ENCODE data around the gene TJP3. TPM values are rescaled to one million over a fixed set of nuclear protein-coding genes. Genes with fewer than 3 reads are reported as not detected.

TJP3 gene
- total and polyA plus RNA-seq, 2 experiments from 2014 or later = 18.2 to 23.9 TPM

GRCh38 chr19:3721887-3722442, 13.8 kb downstream of the TJP3 start:
- Histone ChIP-seq H3K9me2 (ENCODE audit: insufficient read depth) (no peaks in the 10 kb centered on the region), H3K4me1 (ENCODE audit: insufficient read depth) (peaks cover 15% of the 10 kb centered on the region; the same call in 1 of the 2 replicates), H3K79me2 (replicated peaks; ENCODE audit: insufficient read depth) (no peaks in the 10 kb centered on the region), H4K20me1 (replicated peaks; ENCODE audit: insufficient read depth) (no peaks in the 10 kb centered on the region), H3F3A (replicated peaks; ENCODE audit: low read depth) (no peaks in the 10 kb centered on the region), H3K36me3 (ENCODE audit: insufficient read depth) (no peaks in the 10 kb centered on the region), H3K27me3 (ENCODE audit: insufficient read depth) (no peaks in the 10 kb centered on the region), H3K4me3 (peak overlapping the region; percentile 83), H2AFZ (peak overlapping the region; percentile 83; the same call in 1 of the 2 replicates), H3K4me2 (peak overlapping the region; percentile 97), H3K27ac (ENCODE audit: low read depth) (no peak overlapping the region)
- ATAC-seq = no peak
- DNase-seq (ENCODE audit: low spot score) = no peak
- TF ChIP-seq JUNB (IDR thresholded peaks at IDR 0.05; ENCODE audit: unreplicated experiment) (no peak), ZNF331 (CRISPR knock-in tag; IDR thresholded peaks at IDR 0.05; ENCODE audit: low read depth) (no peak), NANOG (IDR thresholded peaks at IDR 0.05; ENCODE audit: borderline replicate concordance) (no peak), STAT1 (IDR thresholded peaks at IDR 0.05; ENCODE audit: unreplicated experiment) (no peak), ETS1 (IDR thresholded peaks at IDR 0.05) (no peak), EZH2phosphoT487 (IDR thresholded peaks at IDR 0.05; ENCODE audit: unreplicated experiment) (no peak), ZNF462 (CRISPR knock-in tag; IDR thresholded peaks at IDR 0.05) (no peak)
- peaks cover 18% of the 10 kb centered on the region for H3K27me3 Mint-ChIP-seq (ENCODE audit: insufficient read depth, low read depth, poor library complexity)
- H3K4me1 Mint-ChIP-seq = peaks cover 4% of the 10 kb centered on the region
- peak overlapping the region; percentile 77 for H3K4me3 Mint-ChIP-seq
- H3K36me3 Mint-ChIP-seq (ENCODE audit: low read depth) = no peaks in the 10 kb centered on the region
- H3K9me3 Mint-ChIP-seq = no peaks in the 10 kb centered on the region
- no peak overlapping the region for H3K27ac Mint-ChIP-seq

Data from GM23338 (cell line).